NCI-H226 (cell line): ENCODE data around the gene WDTC1.
A peak's percentile ranks its signal among the peaks of the same experiment; 100 is the strongest.
"Not testable (repeated sequence)": the region's sequence is repeated elsewhere in the genome, so short reads cannot be mapped to it uniquely, and the experiment has no call there.

ENCODE experiments used
- DNase-seq: peaks from one replicate; pipeline ENCODE4 v3.0.0-alpha.2; 2015

The WDTC1 gene, protein sequence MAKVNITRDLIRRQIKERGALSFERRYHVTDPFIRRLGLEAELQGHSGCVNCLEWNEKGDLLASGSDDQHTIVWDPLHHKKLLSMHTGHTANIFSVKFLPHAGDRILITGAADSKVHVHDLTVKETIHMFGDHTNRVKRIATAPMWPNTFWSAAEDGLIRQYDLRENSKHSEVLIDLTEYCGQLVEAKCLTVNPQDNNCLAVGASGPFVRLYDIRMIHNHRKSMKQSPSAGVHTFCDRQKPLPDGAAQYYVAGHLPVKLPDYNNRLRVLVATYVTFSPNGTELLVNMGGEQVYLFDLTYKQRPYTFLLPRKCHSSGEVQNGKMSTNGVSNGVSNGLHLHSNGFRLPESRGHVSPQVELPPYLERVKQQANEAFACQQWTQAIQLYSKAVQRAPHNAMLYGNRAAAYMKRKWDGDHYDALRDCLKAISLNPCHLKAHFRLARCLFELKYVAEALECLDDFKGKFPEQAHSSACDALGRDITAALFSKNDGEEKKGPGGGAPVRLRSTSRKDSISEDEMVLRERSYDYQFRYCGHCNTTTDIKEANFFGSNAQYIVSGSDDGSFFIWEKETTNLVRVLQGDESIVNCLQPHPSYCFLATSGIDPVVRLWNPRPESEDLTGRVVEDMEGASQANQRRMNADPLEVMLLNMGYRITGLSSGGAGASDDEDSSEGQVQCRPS

DNA sequence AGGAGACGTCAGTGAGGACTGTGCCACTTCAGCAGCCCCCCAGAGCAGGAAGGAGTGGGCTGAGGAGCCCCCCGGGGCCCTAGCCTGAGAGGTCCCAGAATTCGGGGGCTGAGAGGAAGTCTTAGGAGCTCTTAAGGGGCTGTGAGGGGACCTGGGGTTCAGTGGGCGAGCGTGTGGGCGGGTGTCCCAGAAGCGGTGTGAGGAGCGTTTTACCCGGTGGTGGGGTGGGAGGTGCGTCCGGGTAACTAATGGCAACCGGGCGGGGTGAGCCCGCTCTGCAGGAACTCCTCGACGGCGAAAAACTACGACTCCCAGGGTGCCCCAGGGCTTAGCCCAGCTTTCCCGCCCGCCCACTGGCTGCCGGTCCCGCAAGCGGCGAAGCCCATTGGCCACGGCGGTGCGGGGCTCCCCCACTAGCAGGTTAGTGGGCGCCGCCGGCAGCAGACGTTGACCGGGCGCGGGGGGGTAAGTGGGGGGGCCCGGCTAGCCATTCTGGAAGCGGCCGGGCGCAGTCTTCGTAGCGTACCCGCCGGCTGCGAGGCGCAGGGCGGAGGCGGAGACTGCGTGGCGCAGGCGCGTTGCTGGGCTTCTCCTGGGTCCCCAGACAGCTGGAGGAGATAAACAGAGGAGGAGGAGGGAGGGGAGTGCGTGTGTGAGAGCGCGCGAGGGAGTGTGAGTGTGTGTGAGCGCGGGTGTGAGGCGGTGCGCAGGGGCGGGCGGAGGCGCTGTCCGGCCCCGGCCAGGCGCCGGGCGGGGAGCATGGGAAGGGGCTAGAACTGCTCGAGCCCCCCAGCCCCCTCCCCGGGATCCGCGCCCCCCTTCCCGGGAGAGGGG lies at the start of gene WDTC1:
TSS of gene WDTC1 (plus strand) at position 584 of the 834 bp plus-strand sequence. CDS start 26,423 bp downstream, outside the sequence.
- peak; percentile 98 for DNase-seq

DNA sequence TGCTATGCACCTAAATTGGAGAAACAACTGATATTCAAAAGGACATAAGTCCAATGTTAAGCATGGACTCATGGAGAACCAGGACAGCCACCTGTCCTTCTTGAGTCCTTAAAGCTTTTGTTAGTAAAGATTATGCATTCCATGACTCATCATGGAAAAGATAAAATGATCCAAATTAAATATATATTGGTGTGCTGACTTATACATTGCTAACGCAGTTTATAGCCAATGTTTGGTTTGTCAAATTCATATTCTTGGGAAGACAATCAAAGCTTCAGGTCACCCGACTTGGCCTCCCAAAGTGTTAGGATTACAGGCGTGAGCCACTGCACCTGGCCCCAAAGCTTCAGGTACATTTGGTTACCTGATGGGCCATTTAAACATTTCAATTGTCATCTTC lies 49.8 kb upstream of the WDTC1 start:
- not testable (repeated sequence) for DNase-seq

DNA sequence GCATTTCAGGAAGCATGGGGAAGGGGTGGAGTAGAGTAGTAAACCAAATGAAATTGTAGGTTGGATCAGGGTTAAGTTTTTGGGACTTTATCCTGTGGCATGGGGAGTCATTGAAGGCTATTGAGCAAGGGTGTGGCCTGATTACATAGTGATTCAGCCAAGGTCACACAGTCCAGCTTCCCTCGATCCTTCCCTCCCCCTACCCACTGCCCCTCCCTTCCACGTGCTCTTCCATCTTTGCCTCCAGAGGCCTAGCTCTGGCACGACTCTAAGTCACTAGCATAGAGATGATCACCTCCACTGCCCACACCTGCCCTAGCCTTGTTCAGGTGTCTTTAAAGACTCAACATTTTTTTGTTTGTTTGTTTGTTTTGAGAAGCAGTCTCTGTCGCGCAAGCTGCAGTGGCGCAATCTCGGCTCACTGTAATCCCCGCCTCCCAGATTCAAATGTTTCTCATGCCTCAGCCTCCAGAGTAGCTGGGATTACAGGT lies 42.3 kb upstream of the WDTC1 start:
- peak; percentile 12 for DNase-seq

DNA sequence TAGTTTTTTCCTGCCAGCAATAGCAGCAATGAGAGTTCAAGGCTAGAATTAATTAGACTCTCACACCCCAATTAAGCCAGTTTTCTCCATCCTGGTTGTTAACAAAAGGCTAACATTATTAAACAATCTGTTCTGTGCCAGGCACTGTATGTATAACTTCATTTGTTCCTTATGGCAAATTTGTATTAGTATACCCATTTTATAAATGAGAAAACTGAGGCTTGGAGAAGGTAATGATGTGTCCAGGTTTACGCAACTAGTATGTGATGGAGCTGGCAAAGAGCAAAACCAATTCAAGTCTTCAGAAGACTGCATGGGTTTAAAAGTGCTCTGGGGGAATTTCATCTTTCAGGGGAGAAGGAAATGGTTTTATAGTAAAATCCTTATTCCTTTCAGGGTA lies 41.2 kb upstream of the WDTC1 start:
- DNase-seq, result no peak

DNA sequence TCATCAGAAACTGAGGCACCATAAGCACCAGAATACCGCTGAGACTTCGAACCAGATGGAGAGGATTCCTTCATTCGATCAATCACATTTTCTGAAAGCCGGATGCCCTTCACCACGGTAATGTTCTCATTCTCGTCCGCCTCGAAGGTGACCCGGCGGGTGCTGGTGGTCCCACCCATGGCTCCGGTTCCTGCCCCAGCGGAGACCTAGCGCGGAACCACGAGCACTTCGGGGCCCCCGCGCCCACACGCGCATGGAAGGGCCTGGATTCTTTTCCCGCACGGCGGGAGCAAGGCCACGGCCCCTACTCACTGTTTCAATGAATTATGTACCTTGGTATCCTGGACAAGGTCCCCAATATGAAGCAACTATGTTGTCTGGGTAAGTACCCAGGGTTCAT lies 33.1 kb upstream of the WDTC1 start:
- DNase-seq, result no peak

DNA sequence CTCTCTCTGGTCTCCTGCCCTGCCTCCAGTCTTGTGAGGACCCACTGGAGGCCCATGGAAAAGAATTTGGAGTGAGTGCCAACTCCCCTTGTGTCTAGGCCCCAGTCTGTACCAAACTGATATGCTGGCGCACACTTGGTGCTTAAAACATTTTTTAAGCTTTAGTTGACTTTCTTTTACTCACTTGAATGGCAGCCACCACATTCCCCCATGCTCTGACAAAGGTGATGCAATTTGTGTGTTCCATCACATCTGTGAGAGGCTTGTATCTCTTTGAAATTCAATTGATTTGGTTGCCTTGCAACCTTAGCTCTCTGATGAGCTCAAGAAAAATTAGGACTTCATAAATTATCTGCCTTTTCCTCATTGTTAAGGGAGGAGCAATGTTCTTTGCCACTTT lies 30.5 kb upstream of the WDTC1 start:
- no peak for DNase-seq

DNA sequence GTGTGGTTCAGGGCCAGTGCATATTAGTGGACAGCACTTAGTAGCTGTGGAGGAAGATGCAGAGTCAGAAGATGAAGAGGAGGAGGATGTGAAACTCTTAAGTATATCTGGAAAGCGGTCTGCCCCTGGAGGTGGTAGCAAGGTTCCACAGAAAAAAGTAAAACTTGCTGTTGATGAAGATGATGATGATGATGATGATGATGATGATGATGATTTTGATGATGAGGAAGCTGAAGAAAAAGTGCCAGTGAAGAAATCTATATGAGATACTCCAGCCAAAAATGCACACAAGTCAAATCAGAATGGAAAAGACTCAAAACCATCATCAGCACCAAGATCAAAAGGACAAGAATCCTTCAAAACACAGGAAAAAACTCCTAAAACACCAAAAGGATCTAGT lies 27.2 kb upstream of the WDTC1 start:
- not testable (repeated sequence) for DNase-seq

DNA sequence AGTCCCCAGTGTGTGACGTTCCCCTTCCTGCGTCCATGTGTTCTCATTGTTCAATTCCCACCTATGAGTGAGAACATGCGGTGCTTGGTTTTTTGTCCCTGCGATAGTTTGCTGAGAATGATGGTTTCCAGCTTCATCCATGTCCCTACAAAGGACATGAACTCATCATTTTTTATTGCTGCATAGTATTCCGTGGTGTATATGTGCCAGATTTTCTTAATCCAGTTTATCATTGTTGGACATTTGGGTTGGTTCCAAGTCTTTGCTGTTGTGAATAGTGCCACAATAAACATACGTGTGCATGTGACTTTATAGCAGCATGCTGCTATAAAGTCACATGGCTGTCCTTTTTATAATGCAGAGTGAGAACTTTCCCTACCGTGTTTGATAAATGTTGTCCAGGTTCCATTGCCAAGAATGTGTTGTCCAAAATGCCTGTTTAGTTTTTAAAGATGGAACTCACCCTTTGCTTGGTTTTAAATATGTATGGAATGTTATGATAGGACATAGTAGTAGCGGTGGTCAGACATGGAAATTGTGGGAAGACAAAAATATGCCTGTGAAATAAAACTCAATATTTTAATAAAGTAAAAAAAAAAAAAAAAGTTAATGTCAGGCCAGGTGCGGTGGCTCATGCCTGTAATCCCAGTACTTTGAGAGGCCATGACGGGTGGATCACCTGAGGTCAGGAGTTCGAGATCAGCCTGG lies 26.1 kb upstream of the WDTC1 start:
- DNase-seq, result not testable (repeated sequence)

DNA sequence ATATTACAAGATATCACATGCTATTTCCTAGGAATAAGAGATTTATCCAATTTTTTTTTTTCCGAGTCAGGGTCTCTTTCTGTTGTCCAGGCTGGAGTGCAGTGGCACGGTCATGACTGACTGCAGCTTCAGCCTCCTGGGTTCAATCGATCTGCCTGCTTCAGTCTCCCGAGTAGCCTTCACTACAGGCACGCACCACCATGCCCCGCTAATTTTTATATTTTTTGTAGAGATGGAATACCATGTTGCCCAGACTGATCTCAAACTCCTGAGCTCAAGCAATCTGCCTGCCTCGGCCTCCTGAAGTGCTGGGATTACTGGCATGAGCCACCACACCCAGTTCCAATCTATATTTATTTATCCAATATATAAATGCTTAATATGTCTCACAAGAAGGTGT lies 18.0 kb upstream of the WDTC1 start:
- no peak for DNase-seq

DNA sequence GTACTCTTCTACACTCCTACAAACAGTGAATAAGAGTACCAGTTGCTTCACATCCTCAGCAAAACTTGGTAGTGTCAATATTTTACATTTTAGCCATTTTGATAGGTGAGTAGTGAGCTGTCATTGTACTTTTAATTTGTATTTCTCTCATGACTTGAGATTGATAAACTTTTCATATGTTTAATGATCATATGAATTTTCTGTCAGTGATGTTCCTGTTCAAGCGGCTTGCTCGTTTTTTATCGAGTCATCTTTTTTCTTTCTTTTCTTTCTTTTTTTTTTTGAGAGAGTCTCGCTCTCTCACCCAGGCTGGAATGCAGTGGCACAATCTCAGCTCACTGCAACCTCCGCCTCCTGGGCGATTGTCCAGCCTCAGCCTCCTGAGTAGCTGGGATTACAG lies 17.0 kb upstream of the WDTC1 start:
- no peak for DNase-seq

DNA sequence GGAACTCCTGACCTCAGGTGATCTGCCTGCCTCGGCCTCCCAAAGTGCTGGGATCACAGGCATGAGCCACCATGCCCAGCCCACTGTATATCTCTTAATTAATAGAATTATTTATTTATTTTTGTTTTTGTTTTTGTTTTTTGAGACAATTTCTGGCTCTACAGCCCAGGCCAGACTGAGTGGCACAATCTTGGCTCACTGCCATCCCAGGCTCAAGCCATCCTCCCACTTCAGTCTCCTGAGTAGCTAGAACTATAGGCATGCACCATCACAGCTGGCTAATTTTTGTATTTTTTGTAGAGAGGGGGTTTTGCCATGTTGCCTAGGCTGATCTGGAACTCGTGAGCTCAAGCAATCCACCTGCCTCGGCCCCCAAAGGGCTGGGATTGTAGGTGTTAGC lies 15.7 kb upstream of the WDTC1 start:
- DNase-seq, result no peak

DNA sequence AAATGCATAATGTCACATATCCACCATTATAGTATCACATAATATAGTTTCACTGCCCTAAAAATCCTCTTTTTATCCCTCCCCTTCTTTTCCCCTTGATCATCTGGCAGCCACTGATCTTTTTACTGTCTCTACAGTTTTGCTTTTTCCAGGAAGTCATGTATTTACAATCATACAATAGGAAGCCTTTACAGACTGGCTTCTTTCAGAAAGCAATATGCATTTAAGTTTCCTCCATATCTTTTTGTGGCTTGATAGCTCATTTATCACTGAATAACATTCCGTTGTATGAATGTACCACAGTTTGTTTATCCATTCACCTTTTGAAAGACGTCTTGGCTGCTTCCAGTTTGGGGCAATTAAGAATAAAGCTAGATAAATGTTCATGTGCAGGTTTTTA lies 14.3 kb upstream of the WDTC1 start:
- peak; percentile 42 for DNase-seq

DNA sequence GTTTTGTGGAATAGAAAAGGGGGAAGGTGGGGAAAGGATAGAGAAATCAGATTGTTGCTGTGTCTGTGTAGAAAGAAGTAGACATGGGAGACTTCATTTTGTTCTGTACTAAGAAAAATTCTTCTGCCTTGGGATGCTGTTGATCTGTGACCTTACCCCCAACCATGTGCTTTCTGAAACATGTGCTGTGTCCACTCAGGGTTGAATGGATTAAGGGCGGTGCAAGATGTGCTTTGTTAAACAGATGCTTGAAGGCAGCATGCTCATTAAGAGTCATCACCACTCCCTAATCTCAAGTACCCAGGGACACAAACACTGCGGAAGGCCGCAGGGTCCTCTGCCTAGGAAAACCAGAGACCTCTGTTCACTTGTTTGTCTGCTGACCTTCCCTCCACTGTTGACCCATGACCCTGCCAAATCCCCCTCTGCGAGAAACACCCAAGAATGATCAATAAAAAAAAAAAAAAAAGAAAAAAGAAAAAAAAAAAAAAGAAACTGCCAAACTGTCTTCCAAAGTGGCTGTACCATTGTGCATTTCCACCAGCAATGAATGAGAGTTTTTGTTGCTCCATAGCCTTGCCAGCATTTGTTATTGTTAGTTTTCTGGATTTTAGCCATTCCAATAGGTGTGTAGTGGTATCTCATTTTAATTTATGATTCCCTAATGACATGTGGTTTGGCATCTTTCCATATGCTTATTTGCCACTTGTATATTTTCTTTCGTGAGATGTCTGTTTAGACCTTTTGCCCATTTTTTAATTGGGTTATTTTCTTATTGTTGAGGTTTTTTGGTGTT lies 13.5 kb upstream of the WDTC1 start:
- not testable (repeated sequence) for DNase-seq

DNA sequence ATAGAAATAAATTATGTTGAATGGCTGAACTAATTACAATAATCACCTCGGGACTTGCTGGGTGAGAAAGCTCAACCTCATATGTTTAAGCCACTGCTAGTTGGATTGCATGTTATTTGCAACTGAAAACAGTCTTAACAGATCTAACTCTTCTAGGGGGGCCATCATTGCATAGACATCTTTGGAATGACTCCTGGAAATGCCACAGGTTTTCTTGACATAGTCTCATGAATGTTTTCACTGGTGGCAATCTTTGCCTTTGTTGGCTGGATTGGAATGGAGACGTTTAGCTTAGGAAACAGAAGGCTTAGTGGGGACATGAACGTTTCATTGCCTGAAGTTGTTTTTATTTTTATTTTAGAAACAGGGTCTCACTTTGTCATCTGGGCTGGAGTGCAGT lies 8.8 kb upstream of the WDTC1 start:
- no peak for DNase-seq

DNA sequence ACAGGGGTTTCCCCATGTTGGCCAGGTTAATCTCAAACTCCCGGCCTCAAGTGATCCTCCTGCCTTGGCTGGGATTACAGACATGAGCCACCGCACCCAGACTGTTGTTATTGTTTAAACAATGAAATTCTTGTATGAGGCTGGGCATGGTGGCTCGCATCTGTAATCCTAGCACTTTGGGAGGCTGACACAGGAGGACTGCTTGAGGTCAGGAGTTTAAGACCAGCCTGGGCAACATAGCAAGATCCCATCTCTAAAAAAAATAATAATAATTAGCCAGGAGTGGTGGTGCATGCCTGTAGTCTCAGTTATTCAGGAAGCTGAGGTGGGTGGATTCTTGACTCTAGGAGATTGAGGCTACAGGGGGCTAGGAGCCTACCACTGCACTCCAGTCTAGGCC lies 6.7 kb upstream of the WDTC1 start:
- no peak for DNase-seq

DNA sequence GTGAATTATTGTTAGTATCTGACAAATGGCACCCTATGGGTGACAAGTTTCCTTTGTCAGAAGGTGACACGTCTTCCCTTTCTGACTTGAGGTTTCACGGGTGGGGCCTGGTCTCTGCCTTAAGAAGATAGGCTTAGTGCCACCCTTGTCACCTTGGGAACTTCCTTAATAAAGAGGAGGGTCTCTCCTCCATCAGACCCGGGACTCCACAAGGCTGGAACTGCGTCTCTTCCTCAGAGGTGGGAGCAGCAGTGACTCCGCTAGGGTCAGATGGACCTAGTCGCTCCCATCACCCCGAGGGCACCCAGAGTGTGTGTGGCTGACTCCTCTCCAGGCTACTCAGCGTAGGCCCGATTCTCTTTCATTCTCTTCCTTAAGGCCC lies 774 bp upstream of the WDTC1 start:
- no peak for DNase-seq

DNA sequence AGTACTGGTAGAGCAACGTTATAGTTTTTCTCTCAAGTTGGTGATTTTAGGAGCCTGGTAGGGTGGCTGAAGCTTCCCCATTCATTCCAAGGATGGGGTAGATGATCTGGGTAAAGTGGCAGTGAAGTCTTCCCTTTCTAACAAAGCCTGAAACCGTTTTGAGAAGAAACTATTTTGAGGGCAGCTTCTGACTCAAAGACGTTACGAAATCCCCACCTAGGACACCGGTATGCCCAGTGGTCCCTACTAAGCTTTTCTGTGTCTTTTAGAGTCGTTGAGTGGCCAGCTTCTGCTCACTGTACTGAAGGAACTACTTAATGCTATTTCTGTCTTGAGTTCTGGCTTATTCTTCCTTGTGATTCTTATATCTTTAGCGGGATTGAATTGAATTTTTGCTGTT lies 1.4 kb downstream of the WDTC1 start:
- no peak for DNase-seq

DNA sequence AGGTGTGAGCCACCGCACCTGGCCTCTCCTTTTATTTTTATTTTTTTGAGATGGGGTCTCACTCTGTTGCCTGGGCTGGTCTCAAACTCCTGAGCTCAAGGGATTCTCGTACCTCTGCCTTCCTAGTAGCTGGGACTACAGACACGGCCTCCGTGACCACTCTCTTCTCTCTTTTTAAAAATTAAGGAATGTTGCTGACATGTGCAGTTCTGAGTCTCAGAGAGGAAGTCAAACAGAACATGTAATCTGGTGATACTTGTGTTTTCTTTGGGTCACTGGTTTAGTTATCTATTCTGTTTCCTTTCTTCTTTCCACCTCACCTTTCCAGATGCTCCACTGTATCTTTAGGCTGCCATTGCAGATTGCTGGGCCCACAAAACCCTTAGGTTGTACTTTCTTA lies 2.7 kb downstream of the WDTC1 start:
- DNase-seq, result no peak

DNA sequence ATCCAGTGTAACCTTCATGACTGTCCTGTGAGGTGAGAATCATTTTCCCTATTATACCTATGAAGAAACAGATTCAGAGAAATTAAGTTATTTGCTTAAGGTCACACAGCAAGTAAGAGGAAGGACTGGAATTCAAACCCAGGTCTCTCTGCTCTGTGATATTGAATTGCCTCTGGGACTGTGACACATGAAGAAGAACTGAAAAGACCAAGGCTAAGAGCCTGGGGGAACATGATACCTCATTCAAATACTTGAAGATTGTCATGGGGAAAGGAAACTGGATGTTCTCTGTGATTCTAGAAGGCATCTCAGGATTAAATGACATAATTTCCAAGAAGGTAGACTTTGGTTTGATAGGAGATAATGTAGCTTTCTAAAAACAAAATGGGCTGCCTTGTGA lies 3.6 kb downstream of the WDTC1 start:
- DNase-seq, result no peak

DNA sequence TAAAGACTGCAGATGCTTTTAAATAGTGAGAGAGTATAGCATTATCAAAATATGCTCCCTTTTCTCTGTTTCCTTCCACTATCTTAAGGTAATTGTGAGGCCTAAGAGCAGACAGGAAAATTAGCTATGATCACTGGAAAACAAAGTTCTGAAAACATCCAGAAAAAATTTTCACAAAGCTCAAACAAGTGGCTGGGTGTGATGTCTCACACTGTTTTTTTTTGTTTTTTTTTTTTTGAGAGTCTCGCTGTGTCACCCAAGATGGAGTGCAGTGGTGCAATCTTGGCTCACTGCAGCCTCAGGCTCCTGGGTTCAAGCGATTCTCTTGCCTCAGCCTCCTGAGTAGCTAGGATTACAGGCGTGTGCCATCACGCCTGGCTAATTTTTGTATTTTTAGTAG lies 7.2 kb downstream of the WDTC1 start:
- no peak for DNase-seq

DNA sequence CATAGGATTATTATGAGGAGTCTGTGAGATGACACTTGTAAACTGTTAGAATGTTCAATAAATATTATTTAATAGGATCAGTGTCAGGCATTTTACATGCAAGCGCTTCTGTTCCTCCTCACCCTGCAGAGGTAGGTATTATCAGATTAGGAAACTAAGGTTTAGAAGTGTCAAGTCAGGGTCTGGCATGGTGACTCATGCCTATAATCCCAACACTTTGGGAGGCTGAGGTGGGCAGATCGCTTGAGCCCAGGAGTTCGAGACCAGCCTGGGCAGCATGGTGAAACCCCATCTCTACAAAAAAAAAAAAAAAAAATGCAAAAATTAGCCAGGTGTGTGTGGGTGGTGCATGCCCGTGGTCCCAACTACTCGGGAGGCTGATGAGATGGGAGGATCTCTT lies 9.2 kb downstream of the WDTC1 start:
- DNase-seq, result not testable (repeated sequence)

DNA sequence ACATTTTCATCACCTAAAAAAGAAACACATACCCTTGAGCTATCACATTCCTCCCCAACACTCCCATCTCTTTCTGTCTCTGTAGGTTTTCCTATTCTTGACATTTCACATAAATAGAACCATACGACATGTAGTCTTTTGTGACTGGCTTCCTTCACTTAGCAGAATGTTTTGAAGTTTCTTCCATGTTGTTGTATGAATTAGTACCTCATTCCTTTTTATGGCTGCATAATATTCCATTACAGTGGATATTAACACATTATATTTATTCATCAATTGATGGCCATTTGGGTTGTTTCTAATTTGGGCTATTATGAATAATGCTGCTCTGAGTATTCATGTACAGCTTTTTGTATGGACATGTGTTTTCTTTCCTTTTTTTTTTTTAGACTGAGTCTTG lies 11.8 kb downstream of the WDTC1 start:
- no peak for DNase-seq
